ENCODE measurements around the gene UBIAD1. TPM values are rescaled to one million over a fixed set of nuclear protein-coding genes. Genes with fewer than 3 reads are reported as not detected.

UBIAD1 gene
- total and polyA plus RNA-seq, 2 experiments from 2014 or later: 13.7 to 31.6 TPM

GRCh38 chr1:11266268-11267074 is 6.5 kb upstream of the UBIAD1 start:
- Histone ChIP-seq H2AFZ (peak overlapping the region; percentile 59; the same call in 1 of the 2 replicates), H4K20me1 (replicated peaks; ENCODE audit: insufficient read depth) (no peaks in the 10 kb centered on the region; the same call in 1 of the 2 replicates), H3K9me2 (ENCODE audit: insufficient read depth) (no peaks in the 10 kb centered on the region), H3K4me2 (no peak overlapping the region), H3K79me2 (replicated peaks; ENCODE audit: insufficient read depth) (peaks cover 7% of the 10 kb centered on the region), H3K27me3 (ENCODE audit: insufficient read depth) (no peaks in the 10 kb centered on the region), H3K27ac (ENCODE audit: low read depth) (no peak overlapping the region; the same call in 1 of the 2 replicates), H3K36me3 (ENCODE audit: insufficient read depth) (no peaks in the 10 kb centered on the region), H3F3A (replicated peaks; ENCODE audit: low read depth) (no peaks in the 10 kb centered on the region; the same call in 1 of the 2 replicates), H3K4me3 (no peak overlapping the region), H3K4me1 (ENCODE audit: insufficient read depth) (peaks cover 4% of the 10 kb centered on the region; the same call in 1 of the 2 replicates)
- TF ChIP-seq ZNF331 (CRISPR knock-in tag; IDR thresholded peaks at IDR 0.05; ENCODE audit: low read depth): no peak
- TF ChIP-seq REST (IDR thresholded peaks at IDR 0.05; ENCODE audit: unreplicated experiment): no peak
- no peak for TF ChIP-seq CREB1 (CRISPR knock-in tag; IDR thresholded peaks at IDR 0.05; ENCODE audit: low read depth)
- no peak for TF ChIP-seq EZH2phosphoT487 (IDR thresholded peaks at IDR 0.05; ENCODE audit: unreplicated experiment)
- no peak for TF ChIP-seq ETS1 (IDR thresholded peaks at IDR 0.05)
- TF ChIP-seq EZH2 (IDR thresholded peaks at IDR 0.05; ENCODE audit: low read depth, unreplicated experiment): no peak
- no peak for TF ChIP-seq POLR2AphosphoS5 (IDR thresholded peaks at IDR 0.05; ENCODE audit: low read depth)
- no peak for TF ChIP-seq ZNF114 (CRISPR knock-in tag; IDR thresholded peaks at IDR 0.05)
- no peak for TF ChIP-seq CTCF (conservative IDR thresholded peaks at IDR 0.05; ENCODE audit: low read depth in 2 of 2)
- TF ChIP-seq ZNF462 (CRISPR knock-in tag; IDR thresholded peaks at IDR 0.05): no peak
- TF ChIP-seq NANOG (IDR thresholded peaks at IDR 0.05; ENCODE audit: borderline replicate concordance): no peak
- TF ChIP-seq JUNB (IDR thresholded peaks at IDR 0.05; ENCODE audit: unreplicated experiment): no peak
- TF ChIP-seq STAT1 (IDR thresholded peaks at IDR 0.05; ENCODE audit: unreplicated experiment): no peak
- DNase-seq (ENCODE audit: low spot score): no peak
- H3K27me3 Mint-ChIP-seq (ENCODE audit: insufficient read depth, low read depth, poor library complexity): peaks cover 12% of the 10 kb centered on the region
- no peak for ATAC-seq
- H3K9me3 Mint-ChIP-seq: no peaks in the 10 kb centered on the region
- no peak overlapping the region for H3K4me3 Mint-ChIP-seq
- peak overlapping the region; percentile 7; the same call in 1 of the 2 replicates for H3K27ac Mint-ChIP-seq
- H3K4me1 Mint-ChIP-seq: peaks cover 7% of the 10 kb centered on the region; the same call in 2 of the 3 replicates
- no peaks in the 10 kb centered on the region; the same call in 2 of the 3 replicates for H3K36me3 Mint-ChIP-seq (ENCODE audit: low read depth)
